H9 (cell line): ENCODE results near the gene SLC25A20. TPM values are rescaled to one million over a fixed set of nuclear protein-coding genes. Genes with fewer than 3 reads are reported as not detected.

ENCODE experiments used
- DNase-seq: peaks from one replicate; pipeline ENCODE4 v3.0.0-alpha.2; 2017
- H2AFZ ChIP-seq: one replicate; pipeline ENCODE4 v1.6.1; 2013; ENCODE audit warnings: mild to moderate bottlenecking, low read length, control low read depth, moderate library complexity
- H2AK5ac ChIP-seq: 2 replicates; pipeline ENCODE4 v1.6.1; 2013; ENCODE audit warnings: low read length, control low read depth, mixed read lengths; ENCODE audit not compliant: insufficient read length
- H2BK120ac ChIP-seq: one replicate; pipeline ENCODE4 v1.6.1; 2013; ENCODE audit warnings: low read depth, mild to moderate bottlenecking, low read length, control low read depth, inconsistent platforms; ENCODE audit not compliant: poor library complexity, severe bottlenecking
- H2BK12ac ChIP-seq: 2 replicates; pipeline ENCODE4 v1.6.1; 2013; ENCODE audit warnings: low read length, control low read depth, mixed read lengths, low read depth; ENCODE audit not compliant: insufficient read length
- H2BK15ac ChIP-seq: 2 replicates; pipeline ENCODE4 v1.6.1; 2013; ENCODE audit warnings: low read depth, low read length, control low read depth
- H2BK20ac ChIP-seq: one replicate; pipeline ENCODE4 v1.6.1; 2013; ENCODE audit warnings: low read depth, mild to moderate bottlenecking, low read length, control low read depth, inconsistent platforms; ENCODE audit not compliant: poor library complexity, severe bottlenecking
- H2BK5ac ChIP-seq: 2 replicates; pipeline ENCODE4 v1.6.1; 2013; ENCODE audit warnings: low read length, control low read depth, mixed read lengths; ENCODE audit not compliant: insufficient read length
- H3K14ac ChIP-seq: 2 replicates; pipeline ENCODE4 v1.6.1; 2013; ENCODE audit warnings: low read length, control low read depth; ENCODE audit not compliant: insufficient read depth
- H3K18ac ChIP-seq: 2 replicates; pipeline ENCODE4 v1.6.1; 2013; ENCODE audit warnings: low read depth, mild to moderate bottlenecking, mixed read lengths, low read length, control low read depth; ENCODE audit not compliant: insufficient read length
- H3K23ac ChIP-seq: 2 replicates; pipeline ENCODE4 v1.6.1; 2013; ENCODE audit warnings: low read length, control low read depth, mixed read lengths, low read depth; ENCODE audit not compliant: insufficient read length
- H3K23me2 ChIP-seq: 2 replicates; pipeline ENCODE4 v1.6.1; 2013; ENCODE audit warnings: low read depth, mild to moderate bottlenecking, mixed read lengths, low read length, control low read depth; ENCODE audit not compliant: insufficient read length, poor library complexity, severe bottlenecking
- H3K27ac ChIP-seq: 2 replicates; pipeline ENCODE4 v1.5.1; 2013; ENCODE audit warnings: low read length, control low read depth, mixed read lengths, low read depth; ENCODE audit not compliant: insufficient read length
- H3K27me3 ChIP-seq: 2 replicates; pipeline ENCODE4 v1.6.1; 2013; ENCODE audit warnings: low read length, control low read depth, inconsistent platforms; ENCODE audit not compliant: insufficient read depth
- H3K4ac ChIP-seq: 2 replicates; pipeline ENCODE4 v1.6.1; 2013; ENCODE audit warnings: low read depth, mild to moderate bottlenecking, control low read depth, inconsistent platforms, low read length, moderate library complexity
- H3K4me1 ChIP-seq: 2 replicates; pipeline ENCODE4 v1.6.1; 2013; ENCODE audit warnings: low read length, control low read depth, inconsistent platforms; ENCODE audit not compliant: insufficient read depth
- H3K4me2 ChIP-seq: 2 replicates; pipeline ENCODE4 v1.6.1; 2013; ENCODE audit warnings: low read length, control low read depth, mixed read lengths; ENCODE audit not compliant: insufficient read length, insufficient read depth
- H3K56ac ChIP-seq: 2 replicates; pipeline ENCODE4 v1.6.1; 2013; ENCODE audit warnings: low read depth, mild to moderate bottlenecking, mixed read lengths, low read length, control low read depth; ENCODE audit not compliant: insufficient read length
- H3K79me1 ChIP-seq: 2 replicates; pipeline ENCODE4 v1.6.1; 2013; ENCODE audit warnings: low read depth, mild to moderate bottlenecking, moderate library complexity, low read length, control low read depth, inconsistent platforms; ENCODE audit not compliant: insufficient read depth, poor library complexity, severe bottlenecking
- H3K79me2 ChIP-seq: 2 replicates; pipeline ENCODE4 v1.6.1; 2013; ENCODE audit warnings: low read length, control low read depth, inconsistent platforms; ENCODE audit not compliant: insufficient read depth
- H3K9ac ChIP-seq: 2 replicates; pipeline ENCODE4 v1.6.1; 2013; ENCODE audit warnings: low read length, control low read depth, mixed read lengths; ENCODE audit not compliant: insufficient read length; ENCODE audit errors: extremely low read depth
- H3K9me3 ChIP-seq: one replicate; pipeline ENCODE4 v1.6.1; 2013; ENCODE audit warnings: low read depth, low read length, inconsistent platforms; ENCODE audit not compliant: control insufficient read depth
- H3T11ph ChIP-seq: one replicate; pipeline ENCODE4 v1.6.1; 2013; ENCODE audit warnings: mild to moderate bottlenecking, low read length, control low read depth, inconsistent platforms
- H4K20me1 ChIP-seq: one replicate; pipeline ENCODE4 v1.6.1; 2013; ENCODE audit not compliant: control insufficient read depth, insufficient read length, insufficient read depth
- H4K5ac ChIP-seq: 2 replicates; pipeline ENCODE4 v1.6.1; 2013; ENCODE audit warnings: low read depth, mild to moderate bottlenecking, mixed read lengths, low read length, control low read depth; ENCODE audit not compliant: insufficient read length
- H4K8ac ChIP-seq: replicated peaks from 2 replicates; pipeline ENCODE4 v1.6.1; 2013; ENCODE audit warnings: low read length, control low read depth, mixed read lengths, low read depth; ENCODE audit not compliant: insufficient read length
- H4K91ac ChIP-seq: 2 replicates; pipeline ENCODE4 v1.6.1; 2013; ENCODE audit warnings: low read depth, mild to moderate bottlenecking, moderate library complexity, mixed read lengths, low read length, control low read depth; ENCODE audit not compliant: insufficient read length
- H3K27ac Mint-ChIP-seq, 3 experiments: 2 replicates in 2 of 3; 3 replicates in 1 of 3; pipeline ENCODE4 v1.8.0; 2020 to 2021; ENCODE audit warnings: mixed read lengths in 3 of 3, mild to moderate bottlenecking in 1 of 3, moderate library complexity in 1 of 3
- H3K27me3 Mint-ChIP-seq: 2 replicates; pipeline ENCODE4 v1.8.0; 2021; ENCODE audit warnings: low read depth, mild to moderate bottlenecking, moderate library complexity, mixed read lengths
- H3K36me3 Mint-ChIP-seq, 3 experiments: 2 replicates in 2 of 3; 3 replicates in 1 of 3; pipeline ENCODE4 v1.8.0; 2020 to 2021; ENCODE audit warnings: low read depth in 3 of 3, mixed read lengths in 3 of 3; ENCODE audit not compliant: insufficient read depth in 1 of 3
- H3K4me1 Mint-ChIP-seq, 2 experiments: 2 replicates each; pipeline ENCODE4 v1.8.0; 2020; ENCODE audit warnings: mixed read lengths in 2 of 2
- H3K4me3 Mint-ChIP-seq, 2 experiments: 2 replicates in 1 of 2; 3 replicates in 1 of 2; pipeline ENCODE4 v1.8.0; 2020 to 2021; ENCODE audit warnings: mild to moderate bottlenecking in 2 of 2, mixed read lengths in 2 of 2, moderate library complexity in 1 of 2
- H3K9me3 Mint-ChIP-seq, 2 experiments: 2 replicates in 1 of 2; 3 replicates in 1 of 2; pipeline ENCODE4 v1.8.0; 2020; ENCODE audit warnings: mild to moderate bottlenecking in 2 of 2, mixed read lengths in 2 of 2, moderate library complexity in 1 of 2
- WGBS: extraction: QIAGEN DNeasy Blood & Tissue Kit; methylation state at CpG from one replicate; pipeline ENCODE4 v1.1.7; 2013; ENCODE audit warnings: missing lambda C conversion rate, low lambda C conversion rate, mixed read lengths; ENCODE audit not compliant: insufficient read length; ENCODE audit errors: extremely low coverage; 5-methylcytosine and 5-hydroxymethylcytosine counted together
- total RNA-seq: library from RNA; stranded (reverse); gene quantifications from 2 replicates; pipeline ENCODE4 v1.2.1, GENCODE V29; 2021
- TF ChIP-seq, protein P1 (sequence below): fragments of 200-600 bp; sonication (generic); conservative IDR thresholded peaks from 3 replicates; pipeline ENCODE4 v1.8.0; 2021; ENCODE audit warnings: antibody characterized with exemption, mild to moderate bottlenecking

SLC25A20 gene
- total RNA-seq, 1 experiment from 2014 or later, result 7.4 TPM

DNA sequence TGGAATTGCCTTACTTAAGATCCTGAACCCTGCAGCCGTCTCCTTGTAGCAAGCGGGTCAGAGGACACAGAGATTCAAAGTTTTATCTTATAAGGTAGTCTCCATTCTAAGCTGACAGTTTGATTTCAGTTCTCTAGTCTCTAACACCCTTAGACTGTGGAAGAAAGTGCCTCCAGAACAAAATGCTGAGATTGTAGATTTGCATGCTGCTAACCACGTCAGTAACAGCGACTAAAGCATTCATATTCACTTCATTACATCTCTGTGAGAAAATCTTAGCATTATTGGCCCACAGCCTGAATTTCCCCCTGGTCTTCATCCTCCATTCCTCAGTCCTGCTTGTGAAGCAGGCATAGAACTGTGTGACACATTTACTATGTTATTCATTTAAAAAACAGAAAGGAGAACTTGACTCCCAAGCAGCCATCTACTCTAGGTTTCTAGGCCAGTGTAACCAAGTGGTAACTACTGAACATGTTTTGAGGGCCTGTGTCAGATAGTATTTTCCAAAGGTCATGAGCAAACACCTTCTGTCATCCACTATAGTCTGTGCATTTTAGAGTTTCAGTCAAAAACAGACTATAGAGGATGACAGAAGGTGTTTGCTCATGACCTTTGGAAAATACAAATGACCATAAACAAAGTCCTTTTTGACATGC, 47.3 kb upstream of the SLC25A20 start:
- Histone ChIP-seq H2AK5ac (no peak overlapping the region), H3K23me2 (no peaks in the 10 kb centered on the region), H3K4me1 (no peaks in the 10 kb centered on the region), H4K91ac (no peak overlapping the region), H3K4ac (no peak overlapping the region), H3K14ac (no peak overlapping the region), H3K4me2 (no peak overlapping the region), H2BK5ac (no peak overlapping the region), H3K23ac (no peak overlapping the region), H3K27ac (peak overlapping the region; percentile 26), H3T11ph (no peak overlapping the region), H4K20me1 (no peaks in the 10 kb centered on the region), H2BK12ac (no peak overlapping the region), H3K27me3 (no peaks in the 10 kb centered on the region), H2BK15ac (no peak overlapping the region), H2BK120ac (no peak overlapping the region), H3K79me2 (no peaks in the 10 kb centered on the region; the same call in 1 of the 2 replicates), H2AFZ (no peak overlapping the region), H4K5ac (no peak overlapping the region), H3K9me3 (no peaks in the 10 kb centered on the region), H3K9ac (no peak overlapping the region), H2BK20ac (no peak overlapping the region), H4K8ac (no peak overlapping the region), H3K79me1 (no peaks in the 10 kb centered on the region), H3K18ac (no peak overlapping the region), H3K56ac (no peak overlapping the region)
- no CpG with 5 or more reads among the region's 4 CpGs for WGBS
- Mint-ChIP-seq H3K27ac (no peak overlapping the region), H3K36me3 (peaks cover 13 to 17% (median 13%) of the 10 kb centered on the region in 3 experiments; a peak in 6 of 7 replicates), H3K27me3 (no peaks in the 10 kb centered on the region), H3K4me3 (no peak overlapping the region), H3K9me3 (no peaks in the 10 kb centered on the region), H3K4me1 (peaks cover 4 to 6% of the 10 kb centered on the region in 2 experiments; a peak in 3 of 4 replicates)
- TF ChIP-seq, protein P1, sequence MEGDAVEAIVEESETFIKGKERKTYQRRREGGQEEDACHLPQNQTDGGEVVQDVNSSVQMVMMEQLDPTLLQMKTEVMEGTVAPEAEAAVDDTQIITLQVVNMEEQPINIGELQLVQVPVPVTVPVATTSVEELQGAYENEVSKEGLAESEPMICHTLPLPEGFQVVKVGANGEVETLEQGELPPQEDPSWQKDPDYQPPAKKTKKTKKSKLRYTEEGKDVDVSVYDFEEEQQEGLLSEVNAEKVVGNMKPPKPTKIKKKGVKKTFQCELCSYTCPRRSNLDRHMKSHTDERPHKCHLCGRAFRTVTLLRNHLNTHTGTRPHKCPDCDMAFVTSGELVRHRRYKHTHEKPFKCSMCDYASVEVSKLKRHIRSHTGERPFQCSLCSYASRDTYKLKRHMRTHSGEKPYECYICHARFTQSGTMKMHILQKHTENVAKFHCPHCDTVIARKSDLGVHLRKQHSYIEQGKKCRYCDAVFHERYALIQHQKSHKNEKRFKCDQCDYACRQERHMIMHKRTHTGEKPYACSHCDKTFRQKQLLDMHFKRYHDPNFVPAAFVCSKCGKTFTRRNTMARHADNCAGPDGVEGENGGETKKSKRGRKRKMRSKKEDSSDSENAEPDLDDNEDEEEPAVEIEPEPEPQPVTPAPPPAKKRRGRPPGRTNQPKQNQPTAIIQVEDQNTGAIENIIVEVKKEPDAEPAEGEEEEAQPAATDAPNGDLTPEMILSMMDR, result no peak
- DNase-seq, result no peak
